WTC11 (cell line): Measurements from ENCODE around the gene MYBPC1. TPM values are rescaled to one million over a fixed set of nuclear protein-coding genes. Genes with fewer than 3 reads are reported as not detected.

Source experiments
- ATAC-seq: fragments of 200-7000 bp; cut with Tn5 transposase; 2 replicates; pipeline ENCODE4 v1.10.0; 2021; ENCODE audit warnings: mild to moderate bottlenecking, moderate library complexity
- CTCF ChIA-PET: fragments of 300-600 bp; sonication (Branson Sonifier 250); formaldehyde crosslinking; loops from one replicate; lab custom pipeline; 2021; ENCODE audit warnings: antibody characterized with exemption; lab: Charles Lee
- POLR2A ChIA-PET: fragments of 350-600 bp; sonication (Branson Sonifier 250); formaldehyde crosslinking; loops from one replicate; lab custom pipeline; 2021; ENCODE audit warnings: antibody characterized with exemption; lab: Charles Lee
- DNase-seq: peaks from one replicate; pipeline ENCODE4 v3.0.0; 2021; ENCODE audit warnings: low spot score
- H3K27ac Mint-ChIP-seq: 2 replicates; pipeline ENCODE4 v1.8.0; 2021; ENCODE audit warnings: mixed read lengths
- H3K27me3 Mint-ChIP-seq: 2 replicates; pipeline ENCODE4 v1.8.0; 2021; ENCODE audit warnings: low read depth, mild to moderate bottlenecking, moderate library complexity, mixed read lengths
- H3K36me3 Mint-ChIP-seq: 2 replicates; pipeline ENCODE4 v1.8.0; 2021; ENCODE audit warnings: mixed read lengths
- H3K4me1 Mint-ChIP-seq: 2 replicates; pipeline ENCODE4 v1.8.0; 2022; ENCODE audit warnings: mixed read lengths
- H3K4me3 Mint-ChIP-seq: 2 replicates; pipeline ENCODE4 v1.8.0; 2021; ENCODE audit warnings: mild to moderate bottlenecking, moderate library complexity, mixed read lengths
- H3K9me3 Mint-ChIP-seq: 2 replicates; pipeline ENCODE4 v1.8.0; 2021; ENCODE audit warnings: mixed read lengths
- FOXP1 ChIP-seq: sonication (generic); formaldehyde crosslinking; IDR thresholded peaks from 2 replicates; pipeline ENCODE4 v1.8.0; 2022; ENCODE audit warnings: missing genetic modification reagents, mild to moderate bottlenecking, moderate library complexity, borderline replicate concordance
- NFATC4 ChIP-seq: fragments of 250-450 bp; sonication (Bioruptor Pico); IDR thresholded peaks from 2 replicates; pipeline ENCODE4 v1.9.0; 2021; ENCODE audit warnings: mild to moderate bottlenecking
- SMAD4 ChIP-seq: sonication (generic); formaldehyde crosslinking; IDR thresholded peaks from 2 replicates; pipeline ENCODE4 v1.8.0; 2022; ENCODE audit warnings: mild to moderate bottlenecking, missing genetic modification reagents
- TEAD4 ChIP-seq: sonication (generic); formaldehyde crosslinking; IDR thresholded peaks from 2 replicates; pipeline ENCODE4 v1.8.0; 2022; ENCODE audit warnings: mild to moderate bottlenecking, missing genetic modification reagents
- ZBTB21 ChIP-seq: sonication (generic); formaldehyde crosslinking; IDR thresholded peaks from 2 replicates; pipeline ENCODE4 v1.8.1; 2023; ENCODE audit warnings: mild to moderate bottlenecking, missing genetic modification reagents, borderline replicate concordance
- ZNF219 ChIP-seq: sonication (generic); formaldehyde crosslinking; IDR thresholded peaks from 2 replicates; pipeline ENCODE4 v1.8.0; 2023; ENCODE audit warnings: missing genetic modification reagents, mild to moderate bottlenecking, borderline replicate concordance
- ZNF423 ChIP-seq: fragments of 250-450 bp; sonication (Bioruptor Pico); IDR thresholded peaks from 2 replicates; pipeline ENCODE4 v2.1.2; 2022; ENCODE audit warnings: mild to moderate bottlenecking, moderate library complexity
- total RNA-seq: library from RNA; stranded (reverse); gene quantifications from 3 replicates; pipeline ENCODE4 v1.2.3, GENCODE V29; 2021
- TF ChIP-seq, protein P1 (sequence below): fragments of 250-450 bp; sonication (Bioruptor Pico); IDR thresholded peaks from 2 replicates; pipeline ENCODE4 v2.1.2; 2022; ENCODE audit warnings: mild to moderate bottlenecking, moderate library complexity
- TF ChIP-seq, protein P2 (sequence below): sonication (generic); formaldehyde crosslinking; IDR thresholded peaks from 2 replicates; pipeline ENCODE4 v1.8.1; 2022; ENCODE audit warnings: low read depth, missing genetic modification reagents, borderline replicate concordance
- TF ChIP-seq, protein P3 (sequence below): fragments of 250-450 bp; sonication (Bioruptor Pico); IDR thresholded peaks from 2 replicates; pipeline ENCODE4 v1.9.0; 2021; ENCODE audit warnings: mild to moderate bottlenecking
- TF ChIP-seq, protein P4 (sequence below): sonication (generic); formaldehyde crosslinking; conservative IDR thresholded peaks from 2 replicates; pipeline ENCODE4 v1.8.1; 2022; ENCODE audit warnings: mild to moderate bottlenecking, missing genetic modification reagents
- TF ChIP-seq, protein P5 (sequence below): sonication (generic); formaldehyde crosslinking; IDR thresholded peaks from 2 replicates; pipeline ENCODE4 v1.8.0; 2022; ENCODE audit warnings: missing genetic modification reagents
- TF ChIP-seq, protein P6 (sequence below): fragments of 250-450 bp; sonication (Bioruptor Pico); IDR thresholded peaks from 2 replicates; pipeline ENCODE4 v1.9.0; 2021; ENCODE audit warnings: mild to moderate bottlenecking, borderline replicate concordance
- TF ChIP-seq, protein P7 (sequence below): fragments of 250-450 bp; sonication (Bioruptor Pico); IDR thresholded peaks from 2 replicates; pipeline ENCODE4 v1.9.0; 2021; ENCODE audit warnings: mild to moderate bottlenecking

The MYBPC1 gene
- total RNA-seq, 1 experiment from 2014 or later, result not detected

DNA sequence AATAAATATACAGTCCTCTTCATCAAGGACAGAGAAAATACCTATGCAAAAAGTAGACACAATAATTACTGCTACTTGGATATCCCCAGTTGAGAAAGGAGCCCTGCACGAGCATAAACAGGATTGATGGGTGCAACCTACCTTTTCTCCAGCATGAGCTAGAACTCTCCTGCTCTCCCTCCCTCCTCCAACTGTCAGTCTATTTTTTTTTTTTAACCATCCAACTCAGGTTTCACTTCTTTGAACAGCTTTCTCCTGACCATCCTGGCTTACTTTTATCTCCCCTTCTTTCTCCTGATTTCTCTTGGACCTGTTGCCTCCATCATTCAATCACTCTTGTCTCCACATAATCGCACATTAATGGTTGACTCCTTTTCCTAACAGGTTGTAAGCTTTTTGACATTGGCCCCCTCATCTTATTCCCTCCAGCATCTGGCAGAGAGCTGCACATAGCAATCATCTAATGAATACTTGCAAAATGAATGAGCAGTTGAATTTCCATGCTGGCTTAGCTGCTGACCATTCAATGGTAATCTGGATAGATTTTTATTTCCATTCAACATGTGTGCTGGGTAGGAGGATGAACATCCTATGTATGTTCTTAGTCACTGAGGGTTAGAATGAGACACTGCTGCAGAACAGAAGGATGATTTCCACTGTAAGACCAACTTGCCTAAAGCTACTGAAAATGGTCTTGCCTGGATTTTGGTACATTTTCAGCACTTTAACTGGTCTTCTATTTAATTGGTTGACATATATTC, 24.4 kb downstream of the MYBPC1 start (continued):
- TF ChIP-seq, protein P1, sequence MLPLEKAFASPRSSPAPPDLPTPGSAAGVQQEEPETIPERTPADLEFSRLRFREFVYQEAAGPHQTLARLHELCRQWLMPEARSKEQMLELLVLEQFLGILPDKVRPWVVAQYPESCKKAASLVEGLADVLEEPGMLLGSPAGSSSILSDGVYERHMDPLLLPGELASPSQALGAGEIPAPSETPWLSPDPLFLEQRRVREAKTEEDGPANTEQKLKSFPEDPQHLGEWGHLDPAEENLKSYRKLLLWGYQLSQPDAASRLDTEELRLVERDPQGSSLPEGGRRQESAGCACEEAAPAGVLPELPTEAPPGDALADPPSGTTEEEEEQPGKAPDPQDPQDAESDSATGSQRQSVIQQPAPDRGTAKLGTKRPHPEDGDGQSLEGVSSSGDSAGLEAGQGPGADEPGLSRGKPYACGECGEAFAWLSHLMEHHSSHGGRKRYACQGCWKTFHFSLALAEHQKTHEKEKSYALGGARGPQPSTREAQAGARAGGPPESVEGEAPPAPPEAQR (CRISPR knock-in tag), result no peak

DNA sequence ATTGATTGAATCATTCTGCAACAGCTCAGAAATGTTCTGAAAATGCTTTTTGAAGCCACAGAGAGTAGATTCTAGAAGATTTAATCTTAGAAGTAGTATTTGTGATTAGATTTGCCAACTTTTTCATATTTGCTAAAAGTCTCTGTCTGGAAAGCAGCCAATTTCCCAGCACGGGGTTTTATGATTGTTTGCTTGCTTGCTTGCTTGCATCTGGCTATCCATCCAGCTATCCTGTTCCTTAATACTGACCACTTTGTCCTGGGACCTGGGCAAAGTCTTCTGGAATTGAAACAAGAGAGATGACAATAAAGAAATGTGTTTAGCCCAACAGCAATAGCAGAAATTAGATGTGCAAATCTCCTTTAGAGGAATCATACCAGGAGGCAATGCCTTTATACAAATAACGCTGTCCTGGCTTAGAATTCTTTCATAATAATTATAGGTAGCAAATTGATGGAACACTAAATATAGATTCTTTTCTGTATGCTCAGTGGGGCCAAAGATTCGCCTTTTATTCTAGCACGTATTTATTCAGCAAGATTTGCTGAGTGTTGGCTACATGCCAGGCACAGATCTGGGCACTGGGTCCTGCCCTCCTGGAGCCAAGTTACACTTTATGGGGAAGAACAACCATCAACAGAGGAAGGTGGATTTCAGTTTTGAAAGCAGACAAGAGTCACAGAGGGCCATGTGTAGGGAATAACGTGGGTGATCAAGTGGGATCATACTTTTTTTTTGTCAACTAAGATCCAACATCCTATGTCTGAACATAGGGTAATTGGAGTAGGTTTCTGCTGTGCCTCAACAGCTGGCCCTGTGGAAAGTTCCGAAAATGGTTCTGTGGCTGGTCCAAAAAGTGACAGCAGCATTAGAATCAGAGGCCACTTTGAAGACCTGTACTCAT, 25.3 kb downstream of the MYBPC1 start:
- Mint-ChIP-seq H3K27ac (no peak overlapping the region), H3K27me3 (no peaks in the 10 kb centered on the region; the same call in 1 of the 2 replicates), H3K36me3 (no peaks in the 10 kb centered on the region), H3K9me3 (no peaks in the 10 kb centered on the region), H3K4me3 (no peak overlapping the region), H3K4me1 (peaks cover 4% of the 10 kb centered on the region; the same call in 1 of the 2 replicates)
- ATAC-seq, result no peak
- POLR2A ChIA-PET, result no interaction called here
- TF ChIP-seq FOXP1 (CRISPR knock-in tag) (no peak), NFATC4 (CRISPR knock-in tag) (no peak)
- TF ChIP-seq, protein P2, sequence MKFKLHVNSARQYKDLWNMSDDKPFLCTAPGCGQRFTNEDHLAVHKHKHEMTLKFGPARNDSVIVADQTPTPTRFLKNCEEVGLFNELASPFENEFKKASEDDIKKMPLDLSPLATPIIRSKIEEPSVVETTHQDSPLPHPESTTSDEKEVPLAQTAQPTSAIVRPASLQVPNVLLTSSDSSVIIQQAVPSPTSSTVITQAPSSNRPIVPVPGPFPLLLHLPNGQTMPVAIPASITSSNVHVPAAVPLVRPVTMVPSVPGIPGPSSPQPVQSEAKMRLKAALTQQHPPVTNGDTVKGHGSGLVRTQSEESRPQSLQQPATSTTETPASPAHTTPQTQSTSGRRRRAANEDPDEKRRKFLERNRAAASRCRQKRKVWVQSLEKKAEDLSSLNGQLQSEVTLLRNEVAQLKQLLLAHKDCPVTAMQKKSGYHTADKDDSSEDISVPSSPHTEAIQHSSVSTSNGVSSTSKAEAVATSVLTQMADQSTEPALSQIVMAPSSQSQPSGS (CRISPR knock-in tag), result no peak
- TF ChIP-seq, protein P3, sequence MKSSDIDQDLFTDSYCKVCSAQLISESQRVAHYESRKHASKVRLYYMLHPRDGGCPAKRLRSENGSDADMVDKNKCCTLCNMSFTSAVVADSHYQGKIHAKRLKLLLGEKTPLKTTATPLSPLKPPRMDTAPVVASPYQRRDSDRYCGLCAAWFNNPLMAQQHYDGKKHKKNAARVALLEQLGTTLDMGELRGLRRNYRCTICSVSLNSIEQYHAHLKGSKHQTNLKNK (CRISPR knock-in tag), result no peak
- TF ChIP-seq, protein P4, sequence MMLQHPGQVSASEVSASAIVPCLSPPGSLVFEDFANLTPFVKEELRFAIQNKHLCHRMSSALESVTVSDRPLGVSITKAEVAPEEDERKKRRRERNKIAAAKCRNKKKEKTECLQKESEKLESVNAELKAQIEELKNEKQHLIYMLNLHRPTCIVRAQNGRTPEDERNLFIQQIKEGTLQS, result no peak
- CTCF ChIA-PET, result no interaction called here
- no peak for DNase-seq

DNA sequence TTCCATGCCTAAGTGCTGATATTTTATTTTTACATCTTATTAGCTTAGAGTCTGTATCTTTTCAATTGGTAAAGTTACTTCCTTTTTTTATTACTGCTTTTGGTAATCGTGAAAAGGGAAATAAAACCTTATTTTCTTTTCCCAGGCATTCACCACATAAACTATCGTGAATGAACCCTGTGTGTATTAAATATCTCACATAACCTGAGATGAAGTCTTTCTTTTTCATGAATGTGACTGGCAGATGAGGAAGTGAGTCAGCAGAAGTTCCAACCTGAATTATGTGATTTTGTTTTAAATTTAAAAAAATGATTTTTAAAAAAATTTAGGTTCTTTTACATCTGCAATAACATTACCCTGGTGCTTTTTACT, 26.0 kb downstream of the MYBPC1 start:
- Mint-ChIP-seq H3K4me3 (no peak overlapping the region), H3K27me3 (no peaks in the 10 kb centered on the region; the same call in 1 of the 2 replicates), H3K4me1 (peaks cover 4% of the 10 kb centered on the region; the same call in 1 of the 2 replicates), H3K36me3 (no peaks in the 10 kb centered on the region), H3K9me3 (no peaks in the 10 kb centered on the region), H3K27ac (no peak overlapping the region)
- ATAC-seq, result no peak
- no peak for DNase-seq
- POLR2A ChIA-PET, result no interaction called here
- CTCF ChIA-PET, result no interaction called here
- TF ChIP-seq ZNF423 (CRISPR knock-in tag), result no peak
- TF ChIP-seq, protein P5, sequence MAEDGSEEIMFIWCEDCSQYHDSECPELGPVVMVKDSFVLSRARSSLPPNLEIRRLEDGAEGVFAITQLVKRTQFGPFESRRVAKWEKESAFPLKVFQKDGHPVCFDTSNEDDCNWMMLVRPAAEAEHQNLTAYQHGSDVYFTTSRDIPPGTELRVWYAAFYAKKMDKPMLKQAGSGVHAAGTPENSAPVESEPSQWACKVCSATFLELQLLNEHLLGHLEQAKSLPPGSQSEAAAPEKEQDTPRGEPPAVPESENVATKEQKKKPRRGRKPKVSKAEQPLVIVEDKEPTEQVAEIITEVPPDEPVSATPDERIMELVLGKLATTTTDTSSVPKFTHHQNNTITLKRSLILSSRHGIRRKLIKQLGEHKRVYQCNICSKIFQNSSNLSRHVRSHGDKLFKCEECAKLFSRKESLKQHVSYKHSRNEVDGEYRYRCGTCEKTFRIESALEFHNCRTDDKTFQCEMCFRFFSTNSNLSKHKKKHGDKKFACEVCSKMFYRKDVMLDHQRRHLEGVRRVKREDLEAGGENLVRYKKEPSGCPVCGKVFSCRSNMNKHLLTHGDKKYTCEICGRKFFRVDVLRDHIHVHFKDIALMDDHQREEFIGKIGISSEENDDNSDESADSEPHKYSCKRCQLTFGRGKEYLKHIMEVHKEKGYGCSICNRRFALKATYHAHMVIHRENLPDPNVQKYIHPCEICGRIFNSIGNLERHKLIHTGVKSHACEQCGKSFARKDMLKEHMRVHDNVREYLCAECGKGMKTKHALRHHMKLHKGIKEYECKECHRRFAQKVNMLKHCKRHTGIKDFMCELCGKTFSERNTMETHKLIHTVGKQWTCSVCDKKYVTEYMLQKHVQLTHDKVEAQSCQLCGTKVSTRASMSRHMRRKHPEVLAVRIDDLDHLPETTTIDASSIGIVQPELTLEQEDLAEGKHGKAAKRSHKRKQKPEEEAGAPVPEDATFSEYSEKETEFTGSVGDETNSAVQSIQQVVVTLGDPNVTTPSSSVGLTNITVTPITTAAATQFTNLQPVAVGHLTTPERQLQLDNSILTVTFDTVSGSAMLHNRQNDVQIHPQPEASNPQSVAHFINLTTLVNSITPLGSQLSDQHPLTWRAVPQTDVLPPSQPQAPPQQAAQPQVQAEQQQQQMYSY (CRISPR knock-in tag), result no peak
- TF ChIP-seq SMAD4 (CRISPR knock-in tag), result no peak
- TF ChIP-seq TEAD4 (CRISPR knock-in tag), result no peak
- TF ChIP-seq, protein P6, sequence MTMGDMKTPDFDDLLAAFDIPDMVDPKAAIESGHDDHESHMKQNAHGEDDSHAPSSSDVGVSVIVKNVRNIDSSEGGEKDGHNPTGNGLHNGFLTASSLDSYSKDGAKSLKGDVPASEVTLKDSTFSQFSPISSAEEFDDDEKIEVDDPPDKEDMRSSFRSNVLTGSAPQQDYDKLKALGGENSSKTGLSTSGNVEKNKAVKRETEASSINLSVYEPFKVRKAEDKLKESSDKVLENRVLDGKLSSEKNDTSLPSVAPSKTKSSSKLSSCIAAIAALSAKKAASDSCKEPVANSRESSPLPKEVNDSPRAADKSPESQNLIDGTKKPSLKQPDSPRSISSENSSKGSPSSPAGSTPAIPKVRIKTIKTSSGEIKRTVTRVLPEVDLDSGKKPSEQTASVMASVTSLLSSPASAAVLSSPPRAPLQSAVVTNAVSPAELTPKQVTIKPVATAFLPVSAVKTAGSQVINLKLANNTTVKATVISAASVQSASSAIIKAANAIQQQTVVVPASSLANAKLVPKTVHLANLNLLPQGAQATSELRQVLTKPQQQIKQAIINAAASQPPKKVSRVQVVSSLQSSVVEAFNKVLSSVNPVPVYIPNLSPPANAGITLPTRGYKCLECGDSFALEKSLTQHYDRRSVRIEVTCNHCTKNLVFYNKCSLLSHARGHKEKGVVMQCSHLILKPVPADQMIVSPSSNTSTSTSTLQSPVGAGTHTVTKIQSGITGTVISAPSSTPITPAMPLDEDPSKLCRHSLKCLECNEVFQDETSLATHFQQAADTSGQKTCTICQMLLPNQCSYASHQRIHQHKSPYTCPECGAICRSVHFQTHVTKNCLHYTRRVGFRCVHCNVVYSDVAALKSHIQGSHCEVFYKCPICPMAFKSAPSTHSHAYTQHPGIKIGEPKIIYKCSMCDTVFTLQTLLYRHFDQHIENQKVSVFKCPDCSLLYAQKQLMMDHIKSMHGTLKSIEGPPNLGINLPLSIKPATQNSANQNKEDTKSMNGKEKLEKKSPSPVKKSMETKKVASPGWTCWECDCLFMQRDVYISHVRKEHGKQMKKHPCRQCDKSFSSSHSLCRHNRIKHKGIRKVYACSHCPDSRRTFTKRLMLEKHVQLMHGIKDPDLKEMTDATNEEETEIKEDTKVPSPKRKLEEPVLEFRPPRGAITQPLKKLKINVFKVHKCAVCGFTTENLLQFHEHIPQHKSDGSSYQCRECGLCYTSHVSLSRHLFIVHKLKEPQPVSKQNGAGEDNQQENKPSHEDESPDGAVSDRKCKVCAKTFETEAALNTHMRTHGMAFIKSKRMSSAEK, result no peak
- TF ChIP-seq, protein P4, result no peak
- TF ChIP-seq ZNF219, result no peak
- TF ChIP-seq, protein P7, sequence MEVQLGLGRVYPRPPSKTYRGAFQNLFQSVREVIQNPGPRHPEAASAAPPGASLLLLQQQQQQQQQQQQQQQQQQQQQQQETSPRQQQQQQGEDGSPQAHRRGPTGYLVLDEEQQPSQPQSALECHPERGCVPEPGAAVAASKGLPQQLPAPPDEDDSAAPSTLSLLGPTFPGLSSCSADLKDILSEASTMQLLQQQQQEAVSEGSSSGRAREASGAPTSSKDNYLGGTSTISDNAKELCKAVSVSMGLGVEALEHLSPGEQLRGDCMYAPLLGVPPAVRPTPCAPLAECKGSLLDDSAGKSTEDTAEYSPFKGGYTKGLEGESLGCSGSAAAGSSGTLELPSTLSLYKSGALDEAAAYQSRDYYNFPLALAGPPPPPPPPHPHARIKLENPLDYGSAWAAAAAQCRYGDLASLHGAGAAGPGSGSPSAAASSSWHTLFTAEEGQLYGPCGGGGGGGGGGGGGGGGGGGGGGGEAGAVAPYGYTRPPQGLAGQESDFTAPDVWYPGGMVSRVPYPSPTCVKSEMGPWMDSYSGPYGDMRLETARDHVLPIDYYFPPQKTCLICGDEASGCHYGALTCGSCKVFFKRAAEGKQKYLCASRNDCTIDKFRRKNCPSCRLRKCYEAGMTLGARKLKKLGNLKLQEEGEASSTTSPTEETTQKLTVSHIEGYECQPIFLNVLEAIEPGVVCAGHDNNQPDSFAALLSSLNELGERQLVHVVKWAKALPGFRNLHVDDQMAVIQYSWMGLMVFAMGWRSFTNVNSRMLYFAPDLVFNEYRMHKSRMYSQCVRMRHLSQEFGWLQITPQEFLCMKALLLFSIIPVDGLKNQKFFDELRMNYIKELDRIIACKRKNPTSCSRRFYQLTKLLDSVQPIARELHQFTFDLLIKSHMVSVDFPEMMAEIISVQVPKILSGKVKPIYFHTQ (CRISPR knock-in tag), result no peak
- no peak for TF ChIP-seq ZBTB21 (CRISPR knock-in tag)
